WI38 (cell line): ENCODE data around the gene UBE4B.

Experiments
- H3K4me3 ChIP-seq: 2 replicates; pipeline ENCODE4 v1.5.1; 2011; ENCODE audit warnings: low read depth, mild to moderate bottlenecking, control low read depth, low read length
- TF ChIP-seq, protein P1 (sequence below): IDR thresholded peaks from 2 replicates; pipeline ENCODE4 v1.5.1; 2012; ENCODE audit warnings: low read depth, mild to moderate bottlenecking, control low read depth, low read length

Gene UBE4B

DNA sequence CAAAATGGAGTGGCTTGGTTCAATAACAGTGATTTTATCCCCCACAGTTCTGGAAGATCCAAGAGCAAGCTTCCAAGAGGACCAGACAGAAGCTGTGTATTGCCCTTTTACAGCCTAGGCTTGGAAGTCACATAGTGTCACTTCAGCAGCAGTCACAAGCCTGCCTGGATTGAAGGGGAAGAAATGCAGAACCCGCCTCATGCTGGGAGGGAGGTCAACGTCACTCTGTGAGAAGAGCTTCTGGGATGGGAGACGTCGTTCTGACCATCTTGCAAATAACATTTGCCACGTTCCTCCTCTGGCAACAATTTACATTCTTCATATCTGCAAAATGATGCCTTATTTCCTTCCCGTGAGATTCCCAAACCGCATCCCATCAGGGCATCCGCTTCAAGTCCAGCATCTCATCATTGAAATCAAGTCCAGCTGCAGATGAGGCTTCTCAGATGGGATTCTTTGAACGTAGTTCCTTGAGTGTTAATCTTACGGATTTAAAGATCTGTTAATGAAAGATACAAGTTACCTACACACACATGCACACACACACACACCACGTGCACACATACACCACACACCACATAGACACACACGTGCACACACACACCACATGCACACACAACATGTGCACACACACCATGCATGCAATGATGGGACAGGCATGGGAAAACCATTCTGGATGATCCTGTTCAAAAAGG, 153.7 kb downstream of the UBE4B start:
- TF ChIP-seq, protein P1, sequence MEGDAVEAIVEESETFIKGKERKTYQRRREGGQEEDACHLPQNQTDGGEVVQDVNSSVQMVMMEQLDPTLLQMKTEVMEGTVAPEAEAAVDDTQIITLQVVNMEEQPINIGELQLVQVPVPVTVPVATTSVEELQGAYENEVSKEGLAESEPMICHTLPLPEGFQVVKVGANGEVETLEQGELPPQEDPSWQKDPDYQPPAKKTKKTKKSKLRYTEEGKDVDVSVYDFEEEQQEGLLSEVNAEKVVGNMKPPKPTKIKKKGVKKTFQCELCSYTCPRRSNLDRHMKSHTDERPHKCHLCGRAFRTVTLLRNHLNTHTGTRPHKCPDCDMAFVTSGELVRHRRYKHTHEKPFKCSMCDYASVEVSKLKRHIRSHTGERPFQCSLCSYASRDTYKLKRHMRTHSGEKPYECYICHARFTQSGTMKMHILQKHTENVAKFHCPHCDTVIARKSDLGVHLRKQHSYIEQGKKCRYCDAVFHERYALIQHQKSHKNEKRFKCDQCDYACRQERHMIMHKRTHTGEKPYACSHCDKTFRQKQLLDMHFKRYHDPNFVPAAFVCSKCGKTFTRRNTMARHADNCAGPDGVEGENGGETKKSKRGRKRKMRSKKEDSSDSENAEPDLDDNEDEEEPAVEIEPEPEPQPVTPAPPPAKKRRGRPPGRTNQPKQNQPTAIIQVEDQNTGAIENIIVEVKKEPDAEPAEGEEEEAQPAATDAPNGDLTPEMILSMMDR: no peak
- H3K4me3 ChIP-seq: no peak overlapping the region

DNA sequence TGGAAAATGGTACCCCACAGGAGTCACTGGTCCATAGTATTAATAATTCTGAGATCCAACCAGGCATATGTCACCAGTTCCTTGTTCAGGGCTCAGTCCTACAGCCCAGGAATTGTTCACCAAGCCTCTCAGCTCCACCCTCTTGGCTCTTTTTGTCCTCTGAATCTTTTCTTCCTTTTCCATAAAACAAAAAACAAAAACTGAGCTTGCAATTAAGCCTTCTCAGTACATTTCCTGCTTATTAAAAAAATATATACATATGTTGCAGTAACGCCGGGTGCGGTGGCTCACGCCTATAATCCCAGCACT, 154.2 kb downstream of the UBE4B start:
- no peak overlapping the region for H3K4me3 ChIP-seq
- TF ChIP-seq, protein P1: no peak

DNA sequence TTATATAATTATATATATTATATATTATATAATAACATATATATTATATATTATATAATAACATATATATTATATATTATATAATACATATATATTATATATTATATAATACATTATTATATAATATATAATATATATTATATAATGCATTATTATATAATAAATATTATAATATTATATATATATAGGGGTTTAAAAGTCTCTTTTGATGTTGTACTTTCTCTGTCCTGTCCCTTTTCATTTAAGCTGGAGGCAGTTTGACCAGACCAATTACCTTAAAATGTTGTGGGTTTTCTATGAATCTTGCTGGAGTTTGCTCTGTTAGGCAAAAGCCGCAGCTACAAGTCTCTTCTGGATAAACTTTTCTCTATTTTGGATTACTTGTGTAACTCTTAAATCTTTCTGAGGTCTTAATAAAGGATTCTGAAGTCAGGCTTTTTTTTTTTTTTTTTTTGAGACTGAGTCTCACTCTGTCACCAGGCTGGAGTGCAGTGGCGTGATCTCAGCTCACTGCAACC, 155.4 kb downstream of the UBE4B start:
- H3K4me3 ChIP-seq: no peak overlapping the region
- TF ChIP-seq, protein P1: no peak

DNA sequence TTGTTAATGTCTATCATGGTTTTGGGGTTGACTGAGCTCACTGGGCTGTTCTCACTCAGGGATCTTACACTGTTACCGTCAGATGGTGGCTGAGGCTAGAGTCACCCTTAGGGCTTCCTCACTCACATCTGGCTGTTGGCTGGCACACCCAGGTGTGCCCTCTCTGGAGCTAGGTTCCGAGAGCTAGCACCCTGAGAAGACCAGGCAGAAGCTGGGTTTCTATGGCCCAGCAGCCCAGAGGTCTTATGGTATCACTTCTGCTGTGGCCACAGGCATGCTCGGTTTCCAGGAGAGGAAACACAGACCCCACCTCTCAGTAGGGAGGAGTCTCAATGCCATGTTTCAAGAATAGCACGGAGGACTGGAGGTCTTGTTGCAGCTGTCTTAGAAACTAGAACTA, 156.9 kb downstream of the UBE4B start:
- TF ChIP-seq, protein P1: no peak
- no peak overlapping the region for H3K4me3 ChIP-seq

DNA sequence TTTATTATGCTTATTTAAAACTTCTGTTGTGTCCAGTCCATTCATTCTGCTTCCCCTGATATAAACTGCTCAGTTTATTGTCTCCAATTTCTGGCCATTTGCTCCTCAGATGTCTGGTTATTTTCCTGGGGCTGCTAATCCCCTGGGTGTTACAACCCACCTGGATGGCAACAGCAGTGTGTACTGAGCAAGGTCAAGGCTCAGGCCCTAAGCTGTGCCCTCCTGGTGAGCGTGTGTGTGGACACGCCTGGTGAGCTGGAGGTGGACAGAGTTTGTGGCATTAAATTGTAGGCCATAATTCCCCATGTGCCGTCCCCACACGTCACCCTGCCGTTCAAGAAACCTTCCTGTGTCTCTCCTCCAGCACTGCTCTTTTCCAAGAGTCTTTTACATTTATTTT, 159.5 kb downstream of the UBE4B start:
- no peak overlapping the region for H3K4me3 ChIP-seq
- TF ChIP-seq, protein P1: no peak

DNA sequence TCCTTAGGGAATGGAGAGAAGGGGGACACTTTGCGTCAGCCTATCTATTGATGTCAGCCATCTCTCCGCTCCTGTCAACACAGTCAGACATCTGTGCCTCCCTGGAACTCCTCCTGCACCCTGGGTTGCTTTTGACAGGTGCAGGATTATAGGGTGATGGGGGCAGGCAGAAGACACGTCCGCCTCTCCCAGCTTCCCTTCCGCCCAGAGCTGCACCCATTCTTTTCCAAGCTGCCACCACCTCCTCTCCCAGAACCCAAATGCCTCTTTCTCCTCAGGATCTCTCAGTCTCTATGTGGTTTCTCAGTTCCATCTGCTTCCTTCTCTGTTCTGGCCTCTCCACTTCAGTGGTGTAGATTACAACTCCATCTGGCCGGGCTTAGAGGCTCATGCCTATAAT, 160.5 kb downstream of the UBE4B start:
- TF ChIP-seq, protein P1: no peak
- H3K4me3 ChIP-seq: no peak overlapping the region

DNA sequence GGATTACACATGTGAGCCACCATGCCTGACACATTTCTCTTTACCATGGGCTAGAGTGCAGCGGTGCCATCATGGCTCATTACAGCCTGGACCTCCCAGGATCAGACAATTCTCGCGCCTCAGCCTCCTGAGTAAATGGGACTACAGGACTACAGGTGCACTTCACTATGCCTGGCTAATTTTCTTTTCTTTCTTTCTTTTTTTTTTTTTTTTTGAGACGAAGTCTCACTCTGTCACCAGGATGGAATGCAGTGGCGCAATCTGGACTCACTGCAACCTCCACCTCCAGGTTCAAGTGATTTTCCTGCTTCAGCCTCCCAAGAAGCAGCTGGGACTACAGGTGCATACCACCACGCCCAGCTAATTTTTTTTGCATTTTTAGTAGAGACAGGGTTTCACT, 162.8 kb downstream of the UBE4B start:
- H3K4me3 ChIP-seq: no peak overlapping the region
- TF ChIP-seq, protein P1: no peak
